HCT116 (cell line): ENCODE measurements around the gene FAM168A. TPM values are rescaled to one million over a fixed set of nuclear protein-coding genes. Genes with fewer than 3 reads are reported as not detected.
A peak's percentile ranks its signal among the peaks of the same experiment; 100 is the strongest.

ENCODE experiments used
- ATAC-seq: fragments of 200-7000 bp; cut with Tn5 transposase; 2 replicates; pipeline ENCODE4 v1.9.1; 2020; ENCODE audit warnings: mild to moderate bottlenecking, moderate library complexity
- BruUV-seq: library from RNA; stranded (reverse); fragments of 400-500 nt; replicated peaks from 2 replicates; lab custom pipeline; 2021; lab: Mats Ljungman, UMichigan
- CTCF ChIA-PET: fragments of 300-600 bp; sonication (Branson Sonifier 250); formaldehyde crosslinking; loops from one replicate; lab custom pipeline; 2021; ENCODE audit warnings: antibody characterized with exemption; lab: Charles Lee
- POLR2A ChIA-PET: fragments of 300-600, 350-600 bp; sonication (Branson Sonifier 250); formaldehyde crosslinking; loops from one replicate; lab custom pipeline; 2021; ENCODE audit warnings: antibody characterized with exemption; lab: Charles Lee
- RAD21 ChIA-PET, 2 experiments: fragments of 300-600 bp; sonication (Branson Sonifier 250); formaldehyde crosslinking; loops; one replicate each; lab custom pipeline; 2023; ENCODE audit warnings: low total read pairs in 2 of 2; ENCODE audit not compliant: uncharacterized antibody in 2 of 2, unreplicated experiment in 2 of 2, low non-redundant PET in 1 of 2; lab: Charles Lee
- DNase-seq: peaks from one replicate; pipeline ENCODE4 v3.0.0-alpha.2; 2010; ENCODE audit warnings: low read depth, low spot score
- H2AFZ ChIP-seq: fragments of 200-600 bp; shearing (Covaris generic), sonication (generic); 2 replicates; pipeline ENCODE4 v1.6.1; 2017; ENCODE audit warnings: low read depth, mixed run types, mixed read lengths, antibody characterized with exemption, low read length; ENCODE audit not compliant: poor library complexity, severe bottlenecking
- H3K27ac ChIP-seq: 2 replicates; pipeline ENCODE4 v1.5.1; 2012; ENCODE audit warnings: low read depth, low read length
- H3K27me3 ChIP-seq: fragments of 200-600 bp; sonication (generic); 2 replicates; pipeline ENCODE4 v1.6.1; 2016; ENCODE audit warnings: mixed run types, low read length, mixed read lengths; ENCODE audit not compliant: insufficient read depth
- H3K36me3 ChIP-seq, 2 experiments: fragments of 200-500 bp in 1 of 2; fragments of 200-600 bp in 1 of 2; sonication (Bioruptor generic) in 1 of 2; sonication (generic) in 1 of 2; 2 replicates each; pipeline versions ENCODE4 v1.5.1 to v1.6.1; 2014 to 2016; ENCODE audit warnings: low read length in 2 of 2, inconsistent platforms in 1 of 2, mixed read lengths in 1 of 2, mixed run types in 1 of 2; ENCODE audit not compliant: insufficient read depth in 2 of 2, control insufficient read depth in 1 of 2
- H3K4me1 ChIP-seq, 2 experiments: fragments of 200-600 bp in 1 of 2; sonication (generic) in 1 of 2; 2 replicates each; pipeline versions ENCODE4 v1.5.1 to v1.6.1; 2012 to 2017; ENCODE audit warnings: low read length in 2 of 2, inconsistent platforms in 1 of 2, mild to moderate bottlenecking in 1 of 2, mixed read lengths in 1 of 2, mixed run types in 1 of 2, moderate library complexity in 1 of 2; ENCODE audit not compliant: insufficient read depth in 2 of 2, control insufficient read depth in 1 of 2
- H3K4me2 ChIP-seq: fragments of 200-600 bp; sonication (generic); 2 replicates; pipeline ENCODE4 v1.6.1; 2017; ENCODE audit warnings: mixed run types, low read length, mixed read lengths
- H3K4me3 ChIP-seq, 2 experiments: fragments of 200-600 bp in 1 of 2; sonication (generic) in 1 of 2; replicated peaks in 1 of 2; 2 replicates each; pipeline ENCODE4 v1.5.1; 2011 to 2016; ENCODE audit warnings: low read length in 2 of 2, control low read depth in 1 of 2, low read depth in 1 of 2, mild to moderate bottlenecking in 1 of 2, mixed read lengths in 1 of 2, mixed run types in 1 of 2
- H3K79me2 ChIP-seq: fragments of 200-600 bp; sonication (generic); 2 replicates; pipeline ENCODE4 v1.6.1; 2017; ENCODE audit warnings: mild to moderate bottlenecking, mixed run types, low read length, moderate library complexity, mixed read lengths; ENCODE audit not compliant: insufficient read depth
- H3K9ac ChIP-seq: fragments of 200-600 bp; sonication (generic); 2 replicates; pipeline ENCODE4 v1.6.1; 2016; ENCODE audit warnings: low read length, mixed read lengths
- H3K9me2 ChIP-seq: fragments of 200-600 bp; sonication (generic), shearing (Covaris generic); 2 replicates; pipeline ENCODE4 v1.6.1; 2017; ENCODE audit warnings: mixed run types, mild to moderate bottlenecking, moderate library complexity; ENCODE audit not compliant: insufficient read depth
- H3K9me3 ChIP-seq, 2 experiments: fragments of 200-500 bp in 1 of 2; fragments of 200-600 bp in 1 of 2; sonication (Bioruptor generic) in 1 of 2; sonication (generic) in 1 of 2; 2 replicates each; pipeline ENCODE4 v1.6.1; 2014 to 2017; ENCODE audit warnings: low read length in 2 of 2, mixed read lengths in 2 of 2, inconsistent platforms in 1 of 2, low read depth in 1 of 2, mild to moderate bottlenecking in 1 of 2, mixed run types in 1 of 2, moderate library complexity in 1 of 2; ENCODE audit not compliant: control insufficient read depth in 1 of 2, insufficient read depth in 1 of 2
- H4K20me1 ChIP-seq: fragments of 200-600 bp; sonication (generic), shearing (Covaris generic); 2 replicates; pipeline ENCODE4 v1.6.1; 2017; ENCODE audit warnings: mixed run types, mild to moderate bottlenecking, moderate library complexity; ENCODE audit not compliant: insufficient read depth
- ELF1 ChIP-seq: IDR thresholded peaks from 2 replicates; pipeline ENCODE4 v1.6.1; 2012; ENCODE audit warnings: low read depth, borderline replicate concordance
- REST ChIP-seq: IDR thresholded peaks from 2 replicates; pipeline ENCODE4 v1.6.1; 2012; ENCODE audit warnings: low read depth
- YY1 ChIP-seq: IDR thresholded peaks from 2 replicates; pipeline ENCODE4 v1.6.1; 2011; ENCODE audit warnings: low read length, low read depth, moderate library complexity, mild to moderate bottlenecking; ENCODE audit not compliant: insufficient replicate concordance; ENCODE audit errors: extremely low read depth
- ZNF274 ChIP-seq: fragments of 200-500 bp; sonication (Bioruptor generic); IDR thresholded peaks from 2 replicates; pipeline ENCODE4 v1.6.1; 2014; ENCODE audit warnings: mild to moderate bottlenecking, low read depth, low read length, inconsistent platforms
- intact Hi-C: fragments of 100-400 bp; cut with micrococcal nuclease; formaldehyde crosslinking; loops from 2 replicates; pipeline ENCODE4 v1.10.0; 2022
- total RNA-seq: library from RNA; stranded (reverse); gene quantifications from one replicate; pipeline ENCODE4 v1.2.1, GENCODE V29; 2021; ENCODE audit not compliant: unreplicated experiment
- TF ChIP-seq, protein P1 (sequence below): IDR thresholded peaks from 2 replicates; pipeline ENCODE4 v1.6.1; 2012

FAM168A gene
- total RNA-seq, 1 experiment from 2014 or later = 31.5 TPM

GRCh38 chr11:73597956-73598718, at the start of gene FAM168A (continued):
- TF ChIP-seq REST = no peak
- TF ChIP-seq ZNF274 = no peak
- peak; percentile 85 for TF ChIP-seq ELF1

DNA sequence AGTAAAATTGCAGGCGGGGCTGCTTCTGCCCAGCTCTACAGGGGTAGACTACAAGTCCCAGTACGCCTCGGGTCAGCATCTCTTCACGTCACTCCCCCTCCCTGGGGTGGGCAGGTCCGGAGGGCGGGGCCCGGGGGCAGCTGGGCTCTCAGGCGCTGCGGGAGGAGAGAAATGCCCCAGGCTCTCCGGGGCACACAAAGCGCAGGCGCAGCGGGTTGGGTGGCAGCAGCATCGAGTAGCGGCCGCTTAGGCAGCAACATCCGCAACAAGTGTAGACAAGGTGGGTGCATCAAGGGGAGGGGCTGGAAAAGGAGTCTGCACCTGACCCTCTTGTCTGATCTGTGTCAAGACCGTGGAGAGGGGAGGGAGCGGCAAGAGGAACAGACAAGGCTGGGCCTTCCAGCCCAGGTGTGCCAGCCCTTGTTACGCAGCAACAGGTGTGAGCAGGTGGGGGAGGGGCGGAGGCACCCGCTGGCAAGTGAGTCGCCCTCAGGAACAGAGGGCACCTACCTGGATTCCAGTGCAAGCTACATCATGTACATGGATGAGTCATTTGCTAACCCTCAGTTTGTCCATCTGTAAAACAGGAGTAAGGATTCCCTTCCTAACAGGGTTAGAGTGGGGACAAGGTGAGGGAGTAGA, 49.7 kb upstream of the FAM168A start:
- intact Hi-C loops = no loop called here
- no peaks in the 10 kb centered on the region for H3K36me3 ChIP-seq
- TF ChIP-seq, protein P1, sequence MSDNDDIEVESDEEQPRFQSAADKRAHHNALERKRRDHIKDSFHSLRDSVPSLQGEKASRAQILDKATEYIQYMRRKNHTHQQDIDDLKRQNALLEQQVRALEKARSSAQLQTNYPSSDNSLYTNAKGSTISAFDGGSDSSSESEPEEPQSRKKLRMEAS = no peak
- TF ChIP-seq YY1 = peak; percentile 60
- H3K27me3 ChIP-seq = no peaks in the 10 kb centered on the region
- no peaks in the 10 kb centered on the region for H3K9me2 ChIP-seq
- peak overlapping the region; percentile 21; the same call in 1 of the 2 replicates for H3K27ac ChIP-seq
- H3K4me3 ChIP-seq = peak overlapping the region; percentile 48 to 53
- H4K20me1 ChIP-seq = no peaks in the 10 kb centered on the region
- ChIA-PET POLR2A (interaction anchor here (0.6 to 2.2 kb wide), 2 partner anchors 22 to 49 kb away, joined by 4 to 5 read pairs; no protein-coding TSS in a partner anchor), RAD21 (interaction anchor here in 1 of 2 experiments (1.8 kb wide), 1 partner anchor 22 kb away, joined by 5 read pairs; no protein-coding TSS in a partner anchor), CTCF (interaction anchor here (0.6 to 1.8 kb wide), 2 partner anchors 14 to 22 kb away, joined by 3 to 12 read pairs; no protein-coding TSS in a partner anchor)
- no peaks in the 10 kb centered on the region for H3K79me2 ChIP-seq
- BruUV-seq = TSS peak; percentile 66
- 0 out of 2 replicates have a peak overlapping the region, but pooled peaks have one; percentile 15 for H3K9ac ChIP-seq
- DNase-seq = peak; percentile 86
- peak overlapping the region; percentile 94 for H2AFZ ChIP-seq
- H3K9me3 ChIP-seq = no peaks in the 10 kb centered on the region
- peak; percentile 97 for ATAC-seq
- H3K4me1 ChIP-seq = peaks cover 15 to 27% of the 10 kb centered on the region in 2 experiments
- H3K4me2 ChIP-seq = peak overlapping the region; percentile 79
